Measurements from ENCODE around the gene EFEMP2. TPM values are rescaled to one million over a fixed set of nuclear protein-coding genes. Genes with fewer than 3 reads are reported as not detected.

EFEMP2 gene
- total RNA-seq, 3 donors from 2014 or later (not counting 1 experiment from before 2014, with no cell fraction given), result 6.1 to 13.0 (median 9.8) TPM

- Mint-ChIP-seq H3K4me1 (peaks cover 15 to 30% of the 10 kb centered on the region in 2 donors), H3K27me3 (ENCODE audit: low read depth in 2 of 2) (peaks cover 0 to 2% of the 10 kb centered on the region in 2 donors), H3K27ac (no peak overlapping the region), H3K9me3 (no peaks in the 10 kb centered on the region), H3K4me3 (no peak overlapping the region), H3K36me3 (no peaks in the 10 kb centered on the region)
- H3K27ac ChIP-seq (ENCODE audit: low read length), result no peak overlapping the region
- intact Hi-C loops (cut with micrococcal nuclease), result no loop called here
- H3K9me3 ChIP-seq (ENCODE audit: control insufficient read depth, insufficient read depth, low read length), result no peaks in the 10 kb centered on the region
- H3K4me1 ChIP-seq (ENCODE audit: control insufficient read depth, insufficient read depth, low read length), result peaks cover 30% of the 10 kb centered on the region
- DNase-seq (no peak), ATAC-seq (no peak)
- 78% methylated on average over 4 of the region's 4 CpGs for WGBS (ENCODE audit: insufficient coverage)
- peaks cover 3% of the 10 kb centered on the region for H3K36me3 ChIP-seq (ENCODE audit: control insufficient read depth, insufficient read depth, low read length)
- no peaks in the 10 kb centered on the region for H3K27me3 ChIP-seq (ENCODE audit: control insufficient read depth, insufficient read depth, low read length)
- no peak overlapping the region for H3K4me3 ChIP-seq (ENCODE audit: low read length)
- TF ChIP-seq, protein P1, sequence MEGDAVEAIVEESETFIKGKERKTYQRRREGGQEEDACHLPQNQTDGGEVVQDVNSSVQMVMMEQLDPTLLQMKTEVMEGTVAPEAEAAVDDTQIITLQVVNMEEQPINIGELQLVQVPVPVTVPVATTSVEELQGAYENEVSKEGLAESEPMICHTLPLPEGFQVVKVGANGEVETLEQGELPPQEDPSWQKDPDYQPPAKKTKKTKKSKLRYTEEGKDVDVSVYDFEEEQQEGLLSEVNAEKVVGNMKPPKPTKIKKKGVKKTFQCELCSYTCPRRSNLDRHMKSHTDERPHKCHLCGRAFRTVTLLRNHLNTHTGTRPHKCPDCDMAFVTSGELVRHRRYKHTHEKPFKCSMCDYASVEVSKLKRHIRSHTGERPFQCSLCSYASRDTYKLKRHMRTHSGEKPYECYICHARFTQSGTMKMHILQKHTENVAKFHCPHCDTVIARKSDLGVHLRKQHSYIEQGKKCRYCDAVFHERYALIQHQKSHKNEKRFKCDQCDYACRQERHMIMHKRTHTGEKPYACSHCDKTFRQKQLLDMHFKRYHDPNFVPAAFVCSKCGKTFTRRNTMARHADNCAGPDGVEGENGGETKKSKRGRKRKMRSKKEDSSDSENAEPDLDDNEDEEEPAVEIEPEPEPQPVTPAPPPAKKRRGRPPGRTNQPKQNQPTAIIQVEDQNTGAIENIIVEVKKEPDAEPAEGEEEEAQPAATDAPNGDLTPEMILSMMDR (IDR thresholded peaks at IDR 0.05), result no peak
Observed at GRCh38 chr11:65912845-65913244, 40.2 kb upstream of the EFEMP2 start.

DNA sequence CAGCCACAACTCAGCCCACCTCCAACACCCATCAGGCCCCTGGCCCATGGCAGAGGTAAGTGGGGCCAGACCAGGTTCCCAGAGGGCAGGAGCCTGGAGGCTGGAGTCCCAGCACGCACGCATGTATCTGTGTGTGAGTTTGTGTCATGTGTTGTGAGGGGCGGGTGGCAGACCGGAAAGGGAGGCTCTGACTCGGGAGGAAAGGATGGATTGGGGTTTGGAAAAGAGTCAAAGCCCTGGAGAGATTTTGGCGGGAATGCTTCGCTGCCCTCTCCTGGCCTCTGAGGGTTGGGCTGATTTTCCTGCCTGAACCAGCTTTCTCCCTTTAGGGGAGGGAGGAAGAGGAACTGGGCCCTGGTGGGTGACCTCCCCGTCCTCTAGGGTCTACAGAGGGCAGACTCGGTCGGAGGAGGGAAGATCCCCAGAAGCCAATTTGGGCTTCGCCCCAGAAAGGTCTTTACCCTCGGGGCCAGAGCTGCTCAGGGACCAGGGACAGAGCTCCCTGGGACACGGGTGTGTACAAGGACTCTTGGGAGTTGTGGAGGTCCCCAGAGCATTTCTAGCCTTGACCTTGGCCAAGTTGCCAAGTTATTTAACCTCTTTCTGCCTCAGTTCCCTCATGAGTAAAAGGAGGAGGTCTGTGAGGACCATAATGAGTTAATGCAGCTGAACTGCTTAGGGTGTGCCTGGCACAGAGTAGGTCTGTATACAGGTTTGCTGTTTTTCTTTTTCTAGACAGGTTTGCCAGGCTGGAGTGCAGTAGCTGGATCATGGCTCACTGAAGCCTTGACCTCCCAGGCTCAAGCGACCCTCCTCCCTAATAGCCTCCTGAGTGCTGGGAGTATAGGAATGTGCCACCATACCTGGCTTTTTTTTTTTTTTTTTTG, 39.3 kb upstream of the EFEMP2 start:
- H3K9me3 Mint-ChIP-seq, result no peaks in the 10 kb centered on the region
- TF ChIP-seq, protein P1 (IDR thresholded peaks at IDR 0.05), result no peak
- H3K4me3 Mint-ChIP-seq, result no peak overlapping the region

DNA sequence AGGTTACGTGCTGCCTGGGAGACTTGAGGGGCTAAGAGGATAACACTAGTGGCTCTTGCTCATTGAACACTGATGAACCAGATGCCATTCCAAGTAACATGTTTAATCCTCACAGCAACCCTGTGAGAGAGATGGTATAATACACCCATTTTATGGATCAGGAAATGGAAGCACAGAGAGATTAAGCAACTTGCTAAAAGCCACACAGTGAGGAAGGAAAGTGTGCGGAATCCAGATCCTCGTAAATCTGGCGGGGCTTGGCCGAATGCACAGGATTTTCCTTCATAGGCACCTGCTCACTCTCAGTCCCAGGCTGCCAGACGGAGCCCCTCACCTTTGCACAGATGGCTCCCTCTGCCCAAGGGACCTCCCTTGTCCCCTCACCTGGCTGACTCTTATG, 35.3 kb upstream of the EFEMP2 start:
- 89% methylated on average over 6 of the region's 6 CpGs for WGBS (ENCODE audit: insufficient coverage)

More for the DNA sequence above, 39.3 kb upstream of the EFEMP2 start:
- ATAC-seq (no peak), DNase-seq (no peak)
- Histone ChIP-seq H3K27me3 (ENCODE audit: control insufficient read depth, insufficient read depth, low read length) (no peaks in the 10 kb centered on the region), H3K9me3 (ENCODE audit: control insufficient read depth, insufficient read depth, low read length) (no peaks in the 10 kb centered on the region), H3K36me3 (ENCODE audit: control insufficient read depth, insufficient read depth, low read length) (peaks cover under 1% of the 10 kb centered on the region), H3K4me3 (ENCODE audit: low read length) (no peak overlapping the region), H3K4me1 (ENCODE audit: control insufficient read depth, insufficient read depth, low read length) (peaks cover 20% of the 10 kb centered on the region), H3K27ac (ENCODE audit: low read length) (no peak overlapping the region)
- intact Hi-C loops (cut with micrococcal nuclease), result no loop called here
- Mint-ChIP-seq H3K36me3 (no peaks in the 10 kb centered on the region), H3K27ac (no peak overlapping the region), H3K27me3 (ENCODE audit: low read depth in 2 of 2) (peaks cover 2% of the 10 kb centered on the region in 2 donors), H3K4me1 (peaks cover 11 to 24% of the 10 kb centered on the region in 2 donors)
- 47% methylated on average over 13 of the region's 14 CpGs for WGBS (ENCODE audit: insufficient coverage)

More for the DNA sequence above, 35.3 kb upstream of the EFEMP2 start:
- Histone ChIP-seq H3K4me1 (ENCODE audit: control insufficient read depth, insufficient read depth, low read length) (peaks cover 3% of the 10 kb centered on the region), H3K36me3 (ENCODE audit: control insufficient read depth, insufficient read depth, low read length) (no peaks in the 10 kb centered on the region), H3K9me3 (ENCODE audit: control insufficient read depth, insufficient read depth, low read length) (no peaks in the 10 kb centered on the region), H3K4me3 (ENCODE audit: low read length) (no peak overlapping the region), H3K27me3 (ENCODE audit: control insufficient read depth, insufficient read depth, low read length) (no peaks in the 10 kb centered on the region), H3K27ac (ENCODE audit: low read length) (no peak overlapping the region)
- Mint-ChIP-seq H3K4me1 (no peaks in the 10 kb centered on the region), H3K9me3 (no peaks in the 10 kb centered on the region), H3K36me3 (no peaks in the 10 kb centered on the region), H3K4me3 (no peak overlapping the region), H3K27ac (no peak overlapping the region), H3K27me3 (ENCODE audit: low read depth in 2 of 2) (peaks cover 2 to 6% of the 10 kb centered on the region in 2 donors)
- TF ChIP-seq, protein P1 (IDR thresholded peaks at IDR 0.05), result no peak
- ATAC-seq, result no peak
- intact Hi-C loops (cut with micrococcal nuclease), result no loop called here
- no peak for DNase-seq

Measured in natural killer cell (primary cell).